Stomach (tissue), 9 donors: ENCODE results near the gene SCN4A. TPM values are rescaled to one million over a fixed set of nuclear protein-coding genes. Genes with fewer than 3 reads are reported as not detected.

Experiments
- DNase-seq, 2 donors: peaks; one replicate each; pipeline versions ENCODE4 v3.0.0 to v3.0.0-alpha.2; 2013 to 2019
- H3K27ac ChIP-seq, 5 donors: fragments of 200-600 bp in 4 of 5; sonication (generic) in 4 of 5; one replicate each; pipeline ENCODE4 v1.5.1; 2013 to 2019; ENCODE audit warnings: mild to moderate bottlenecking in 1 of 5, moderate library complexity in 1 of 5
- H3K27me3 ChIP-seq, 3 donors: fragments of 200-600 bp; sonication (generic); one replicate each; pipeline ENCODE4 v1.5.1; 2017 to 2019; ENCODE audit warnings: mixed run types in 1 of 3
- H3K36me3 ChIP-seq, 4 donors: fragments of 200-600 bp; sonication (generic); 1 replicate in 3 of 4; 2 replicates in 1 of 4; pipeline ENCODE4 v1.5.1; 2016 to 2019
- H3K4me1 ChIP-seq, 4 donors: fragments of 200-600 bp; sonication (generic); one replicate each; pipeline ENCODE4 v1.5.1; 2016 to 2019
- H3K4me3 ChIP-seq, 4 donors: fragments of 200-600 bp; sonication (generic) in 3 of 4; one replicate each; pipeline ENCODE4 v1.5.1; 2016 to 2019; ENCODE audit warnings: mild to moderate bottlenecking in 1 of 4
- H3K9me3 ChIP-seq, 4 donors: fragments of 200-600 bp; sonication (generic); one replicate each; pipeline ENCODE4 v1.5.1; 2016 to 2019
- EP300 ChIP-seq: sonication (generic); formaldehyde crosslinking; IDR thresholded peaks from one replicate; pipeline ENCODE4 v1.6.1; 2017; ENCODE audit warnings: antibody characterized with exemption
- POLR2A ChIP-seq, 4 donors: fragments of 450-650 bp; IDR thresholded peaks; one replicate each; pipeline ENCODE4 v1.6.1; 2016; ENCODE audit warnings: antibody characterized with exemption in 4 of 4, control low read depth in 2 of 4, mild to moderate bottlenecking in 1 of 4, moderate library complexity in 1 of 4
- POLR2AphosphoS5 ChIP-seq, 3 donors: sonication (generic); formaldehyde crosslinking; IDR thresholded peaks; one replicate each; pipeline ENCODE4 v1.6.1; 2016; ENCODE audit warnings: antibody characterized with exemption in 3 of 3
- WGBS, 5 donors: extraction: QIAGEN DNeasy Blood & Tissue Kit in 3 of 5; methylation state at CpG; one replicate each; pipeline versions ENCODE4 v1.1.5 to v1.1.7; 2013 to 2018; 5-methylcytosine and 5-hydroxymethylcytosine counted together
- intact Hi-C: fragments of 100-400 bp; cut with DNase I; formaldehyde crosslinking; loops from one replicate; pipeline ENCODE4 v1.15.1; 2023; ENCODE audit warnings: low total_unique reads
- polyA plus RNA-seq, 3 donors: library from polyadenylated mRNA; stranded (reverse); fragments of 200-250 nt; gene quantifications; one replicate each; pipeline ENCODE4 v1.2.3, GENCODE V29; 2013
- total RNA-seq, 5 donors: library from RNA; depleted of rRNA; stranded (reverse); fragments of >200 nt; gene quantifications; one replicate each; pipeline versions ENCODE4 v1.1.0 to v1.2.3, GENCODE V29; 2014 to 2016
- TF ChIP-seq, protein P1 (sequence below), 7 experiments: fragments of 450-650 bp in 4 of 7; fragments of 200-600 bp in 3 of 7; sonication (generic) in 3 of 7; IDR thresholded peaks; one replicate each; pipeline ENCODE4 v1.5.1; 2016 to 2019; ENCODE audit warnings: antibody characterized with exemption in 7 of 7, control low read depth in 2 of 7, mild to moderate bottlenecking in 1 of 7
- donor health status: healthy with polysubstance abuse.
- donor health status: Bipolar disorder and iron deficiency.
- donor health status: healthy.

The SCN4A gene
- total and polyA plus RNA-seq, 8 donors = 0.05 to 2.7 (median 0.74) TPM; not detected in 2

DNA sequence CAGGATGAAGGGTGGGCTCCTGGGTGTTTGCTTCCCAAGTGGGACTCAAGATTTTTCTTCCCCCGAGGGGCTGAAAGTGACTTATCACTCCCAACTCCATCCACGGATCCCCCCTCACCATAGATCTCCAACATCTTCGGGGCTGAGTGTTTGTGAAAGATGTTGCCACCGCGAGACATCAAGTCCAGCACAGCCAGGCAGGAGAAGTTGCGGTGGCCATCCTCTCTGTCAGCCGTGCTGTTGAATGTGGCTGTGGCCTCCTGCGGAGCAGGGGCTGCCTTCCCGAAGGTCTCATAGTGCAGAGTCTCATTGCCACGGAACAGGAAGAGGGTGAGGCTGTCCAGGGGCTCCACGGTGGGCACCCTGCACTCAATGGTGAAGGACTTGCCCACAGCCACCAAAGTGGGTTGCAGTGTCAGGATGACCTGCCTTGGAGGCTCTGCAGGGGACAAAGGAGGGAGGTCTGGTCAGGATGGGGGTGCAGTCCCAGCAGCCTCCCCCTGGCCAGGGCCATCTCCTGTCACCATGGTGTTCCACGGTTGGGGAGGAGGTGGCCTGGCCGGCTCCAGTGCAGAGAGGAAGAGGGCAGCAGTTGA is 30.9 kb upstream of the SCN4A start:
- 85 to 93% (median 91%) methylated on average over 13 of the region's 13 CpGs for WGBS, 5 donors
- TF ChIP-seq, protein P1, sequence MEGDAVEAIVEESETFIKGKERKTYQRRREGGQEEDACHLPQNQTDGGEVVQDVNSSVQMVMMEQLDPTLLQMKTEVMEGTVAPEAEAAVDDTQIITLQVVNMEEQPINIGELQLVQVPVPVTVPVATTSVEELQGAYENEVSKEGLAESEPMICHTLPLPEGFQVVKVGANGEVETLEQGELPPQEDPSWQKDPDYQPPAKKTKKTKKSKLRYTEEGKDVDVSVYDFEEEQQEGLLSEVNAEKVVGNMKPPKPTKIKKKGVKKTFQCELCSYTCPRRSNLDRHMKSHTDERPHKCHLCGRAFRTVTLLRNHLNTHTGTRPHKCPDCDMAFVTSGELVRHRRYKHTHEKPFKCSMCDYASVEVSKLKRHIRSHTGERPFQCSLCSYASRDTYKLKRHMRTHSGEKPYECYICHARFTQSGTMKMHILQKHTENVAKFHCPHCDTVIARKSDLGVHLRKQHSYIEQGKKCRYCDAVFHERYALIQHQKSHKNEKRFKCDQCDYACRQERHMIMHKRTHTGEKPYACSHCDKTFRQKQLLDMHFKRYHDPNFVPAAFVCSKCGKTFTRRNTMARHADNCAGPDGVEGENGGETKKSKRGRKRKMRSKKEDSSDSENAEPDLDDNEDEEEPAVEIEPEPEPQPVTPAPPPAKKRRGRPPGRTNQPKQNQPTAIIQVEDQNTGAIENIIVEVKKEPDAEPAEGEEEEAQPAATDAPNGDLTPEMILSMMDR (IDR thresholded peaks at IDR 0.05) = no peak
- no peak for TF ChIP-seq POLR2A (IDR thresholded peaks at IDR 0.05)
- TF ChIP-seq POLR2AphosphoS5 (IDR thresholded peaks at IDR 0.05) = no peak
- H3K4me3 ChIP-seq = no peak overlapping the region
- H3K36me3 ChIP-seq = peaks cover 0 to 16% (median 4%) of the 10 kb centered on the region in 4 donors
- DNase-seq = no peak
- peaks cover 0 to 29% (median 7%) of the 10 kb centered on the region in 3 donors for H3K27me3 ChIP-seq
- H3K27ac ChIP-seq = no peak overlapping the region
- intact Hi-C loops = no loop called here
- H3K4me1 ChIP-seq = peaks cover 2 to 40% (median 30%) of the 10 kb centered on the region in 4 donors
- H3K9me3 ChIP-seq = no peaks in the 10 kb centered on the region

DNA sequence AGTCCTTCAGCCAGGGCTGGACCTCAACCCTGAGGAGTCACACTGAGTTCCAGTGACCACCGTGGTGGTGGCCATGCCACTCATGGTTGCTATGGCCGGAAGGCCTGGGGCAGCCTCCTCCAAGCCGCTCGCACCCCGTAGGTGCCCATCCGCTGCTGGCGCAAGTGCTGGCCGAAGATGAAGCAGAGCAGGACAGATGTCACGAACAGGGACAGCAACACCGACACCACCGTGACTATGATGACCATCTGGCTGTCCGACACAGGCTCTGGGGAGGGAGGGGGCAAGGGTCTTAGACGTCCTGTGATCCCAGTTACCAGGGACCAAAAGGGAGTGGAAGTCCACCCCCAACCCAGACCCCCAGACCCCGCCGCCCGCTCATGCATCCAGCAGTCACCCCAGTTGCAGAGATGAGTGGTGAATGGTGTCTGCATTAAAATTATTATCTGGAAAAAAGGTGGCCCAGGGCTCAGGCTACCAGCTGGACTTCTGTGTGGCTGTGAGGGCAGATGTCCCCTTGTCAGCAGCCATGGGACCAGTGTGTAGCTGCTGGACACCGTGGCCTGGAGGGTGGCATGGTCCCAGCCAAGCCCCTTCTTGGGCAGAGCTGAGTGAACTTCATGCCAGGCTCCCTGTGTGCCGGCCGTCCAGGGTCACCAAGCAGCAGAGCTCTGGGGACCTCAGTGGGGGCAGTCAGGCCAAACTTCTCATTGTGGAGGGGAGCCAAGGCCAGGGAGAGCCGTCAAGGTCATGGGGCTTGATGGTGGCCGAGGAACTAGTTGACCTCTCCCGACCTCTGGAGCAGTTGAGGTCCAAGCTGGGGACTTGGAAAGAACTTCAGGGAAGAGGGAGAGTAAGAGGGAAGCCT is 30.2 kb upstream of the SCN4A start:
- 91 to 94% (median 92%) methylated on average over 20 to 22 of the region's 22 CpGs for WGBS, 5 donors
- H3K36me3 ChIP-seq = peaks cover 0 to 16% (median 4%) of the 10 kb centered on the region in 4 donors
- no peaks in the 10 kb centered on the region for H3K9me3 ChIP-seq
- H3K27me3 ChIP-seq = peaks cover 0 to 36% (median 14%) of the 10 kb centered on the region in 3 donors
- H3K4me1 ChIP-seq = peaks cover 10 to 40% (median 34%) of the 10 kb centered on the region in 4 donors
- intact Hi-C loops = no loop called here
- no peak overlapping the region for H3K4me3 ChIP-seq
- H3K27ac ChIP-seq = peak overlapping the region in 2 of 5 donors; percentile 43 to 76
- DNase-seq = no peak
- no peak for TF ChIP-seq EP300
- TF ChIP-seq POLR2AphosphoS5 (IDR thresholded peaks at IDR 0.05) = no peak
- TF ChIP-seq POLR2A (IDR thresholded peaks at IDR 0.05) = no peak
- TF ChIP-seq, protein P1 (IDR thresholded peaks at IDR 0.05) = no peak

DNA sequence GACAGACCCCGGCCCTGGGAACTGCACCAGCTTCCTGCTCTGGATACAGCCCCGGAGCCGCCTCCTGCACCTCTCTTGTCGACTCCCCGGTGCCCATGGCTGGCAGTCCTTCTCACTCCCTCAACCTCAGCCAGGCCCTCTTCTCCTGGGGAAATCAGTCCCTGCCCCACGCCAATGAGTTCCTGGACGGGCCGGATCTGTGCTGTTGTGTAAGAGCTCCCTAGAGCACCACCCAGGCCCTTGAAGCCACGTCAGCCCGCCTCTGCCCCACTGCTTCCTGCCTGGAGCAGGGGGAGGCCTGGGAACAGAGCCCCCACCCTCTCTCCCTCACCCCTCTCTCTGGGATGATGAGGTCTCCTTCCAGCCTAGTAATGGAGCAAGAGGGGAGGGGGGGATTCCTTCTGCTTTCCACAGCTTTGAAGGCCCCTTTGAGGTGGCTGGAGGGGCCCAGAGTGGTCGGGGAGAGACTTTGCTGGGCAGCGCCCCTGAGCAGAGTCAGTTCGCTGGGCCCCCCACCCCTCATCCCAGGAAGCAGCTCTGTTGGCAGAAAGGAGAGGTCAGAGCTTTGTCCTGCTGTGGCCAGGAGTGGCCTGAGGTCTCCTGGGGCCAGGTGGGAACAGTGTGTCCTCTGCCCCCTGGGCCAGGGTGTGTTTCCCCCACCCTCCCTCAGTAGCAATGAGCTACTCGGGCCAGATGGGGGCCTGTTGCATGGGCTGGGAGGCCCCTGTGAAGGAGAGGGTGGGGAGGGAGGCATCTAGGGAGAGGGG is 29.2 kb upstream of the SCN4A start:
- H3K4me1 ChIP-seq = peaks cover 16 to 37% (median 33%) of the 10 kb centered on the region in 4 donors
- 72 to 81% (median 77%) methylated on average over 13 to 14 of the region's 14 CpGs for WGBS, 5 donors
- H3K9me3 ChIP-seq = no peaks in the 10 kb centered on the region
- H3K27ac ChIP-seq = peak overlapping the region in 4 of 5 donors; percentile 39 to 76 (median 50)
- H3K36me3 ChIP-seq = peaks cover 0 to 16% (median 4%) of the 10 kb centered on the region in 4 donors
- H3K27me3 ChIP-seq = peaks cover 0 to 46% (median 19%) of the 10 kb centered on the region in 3 donors
- intact Hi-C loops = no loop called here
- no peak overlapping the region for H3K4me3 ChIP-seq
- TF ChIP-seq, protein P1 (IDR thresholded peaks at IDR 0.05) = no peak
- peak in 1 of 3 donors; percentile 13 for TF ChIP-seq POLR2AphosphoS5 (IDR thresholded peaks at IDR 0.05)
- peak in 1 of 2 donors; percentile 81 for DNase-seq

DNA sequence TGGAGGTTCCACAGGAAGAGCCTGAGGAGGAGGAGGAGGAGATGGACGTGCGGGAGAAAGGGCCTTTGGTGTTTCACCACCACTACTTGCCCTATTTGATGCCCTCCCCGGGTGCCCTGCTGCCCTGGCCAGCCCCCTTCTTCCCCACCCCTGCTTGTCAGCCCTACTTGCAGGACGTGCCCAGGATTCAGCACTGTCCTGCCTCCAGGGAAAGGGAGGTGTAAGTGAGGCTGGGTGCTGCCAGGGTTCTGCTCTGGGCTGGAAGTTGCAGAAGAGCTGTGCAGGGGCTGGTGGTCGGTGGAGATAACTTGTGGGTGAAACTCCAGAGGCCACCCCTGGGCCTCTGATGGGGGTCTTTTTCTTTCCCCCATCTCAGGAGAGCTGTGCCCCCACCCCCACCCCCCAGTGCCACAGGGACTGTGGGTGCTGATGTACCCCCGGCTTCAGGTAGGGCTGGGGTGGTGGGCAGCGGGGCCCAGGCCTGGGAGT is 28.4 kb upstream of the SCN4A start:
- Histone ChIP-seq H3K27ac (peak overlapping the region in 3 of 5 donors; percentile 25 to 76 (median 43)), H3K4me3 (no peak overlapping the region), H3K27me3 (peaks cover 0 to 52% (median 19%) of the 10 kb centered on the region in 3 donors), H3K4me1 (peaks cover 16 to 34% (median 30%) of the 10 kb centered on the region in 4 donors), H3K9me3 (no peaks in the 10 kb centered on the region), H3K36me3 (peaks cover 0 to 16% (median 4%) of the 10 kb centered on the region in 4 donors)
- DNase-seq = peak in 1 of 2 donors; percentile 10
- intact Hi-C loops = no loop called here
- TF ChIP-seq EP300 (no peak), POLR2AphosphoS5 (IDR thresholded peaks at IDR 0.05) (no peak), POLR2A (IDR thresholded peaks at IDR 0.05) (no peak)
- TF ChIP-seq, protein P1 (IDR thresholded peaks at IDR 0.05) = no peak
- WGBS, 5 donors = 74 to 96% (median 84%) methylated on average over 5 to 7 of the region's 7 CpGs
